WTC11 (cell line): ENCODE results near the gene DNAAF5.

Experiments used
- CTCF ChIP-seq: fragments of 200-600 bp; IDR thresholded peaks from 2 replicates; pipeline ENCODE4 v1.8.0; 2022; ENCODE audit warnings: antibody characterized with exemption
- E2F5 ChIP-seq: sonication (generic); formaldehyde crosslinking; IDR thresholded peaks from 2 replicates; pipeline ENCODE4 v1.8.1; 2022; ENCODE audit warnings: mild to moderate bottlenecking, moderate library complexity, missing genetic modification reagents
- MLX ChIP-seq: sonication (generic); formaldehyde crosslinking; IDR thresholded peaks from 2 replicates; pipeline ENCODE4 v1.8.1; 2023; ENCODE audit warnings: mild to moderate bottlenecking, missing genetic modification reagents, moderate library complexity
- MYBL2 ChIP-seq: sonication (generic); formaldehyde crosslinking; IDR thresholded peaks from 2 replicates; pipeline ENCODE4 v1.8.1; 2023; ENCODE audit warnings: mild to moderate bottlenecking, moderate library complexity, missing genetic modification reagents
- NR3C1 ChIP-seq: sonication (generic); formaldehyde crosslinking; conservative IDR thresholded peaks from 2 replicates; pipeline ENCODE4 v1.8.1; 2023; ENCODE audit warnings: low read depth, mild to moderate bottlenecking, missing genetic modification reagents
- PREB ChIP-seq: sonication (generic); formaldehyde crosslinking; IDR thresholded peaks from 2 replicates; pipeline ENCODE4 v1.8.1; 2022; ENCODE audit warnings: mild to moderate bottlenecking, missing genetic modification reagents, moderate library complexity, borderline replicate concordance
- TEAD1 ChIP-seq: sonication (generic); formaldehyde crosslinking; IDR thresholded peaks from 2 replicates; pipeline ENCODE4 v1.8.0; 2022; ENCODE audit warnings: mild to moderate bottlenecking, missing genetic modification reagents
- ZBTB21 ChIP-seq: sonication (generic); formaldehyde crosslinking; IDR thresholded peaks from 2 replicates; pipeline ENCODE4 v1.8.1; 2023; ENCODE audit warnings: mild to moderate bottlenecking, missing genetic modification reagents, borderline replicate concordance
- ZNF396 ChIP-seq: fragments of 250-450 bp; sonication (Bioruptor Pico); IDR thresholded peaks from 2 replicates; pipeline ENCODE4 v1.8.0; 2021; ENCODE audit warnings: mild to moderate bottlenecking, moderate library complexity, borderline replicate concordance
- ZNF423 ChIP-seq: fragments of 250-450 bp; sonication (Bioruptor Pico); IDR thresholded peaks from 2 replicates; pipeline ENCODE4 v2.1.2; 2022; ENCODE audit warnings: mild to moderate bottlenecking, moderate library complexity

GRCh38 chr7:830069-830468 is 103.6 kb downstream of the DNAAF5 start:
- TF ChIP-seq CTCF (no peak), NR3C1 (no peak), MLX (no peak), MYBL2 (no peak), PREB (CRISPR knock-in tag) (no peak), E2F5 (CRISPR knock-in tag) (no peak), TEAD1 (CRISPR knock-in tag) (no peak), ZNF396 (no peak), ZNF423 (CRISPR knock-in tag) (no peak), ZBTB21 (CRISPR knock-in tag) (no peak)
